Coronary artery (tissue), 2 donors: Measurements from ENCODE around the gene MICAL2.
"Not testable (repeated sequence)": the region's sequence is repeated elsewhere in the genome, so short reads cannot be mapped to it uniquely, and the experiment has no call there.

Experiments
- DNase-seq: peaks from one replicate; pipeline ENCODE4 v3.0.0-alpha.2; 2017; ENCODE audit warnings: low spot score
- H3K27ac ChIP-seq, 2 donors: fragments of 200-600 bp; sonication (generic); one replicate each; pipeline ENCODE4 v1.5.1; 2016 to 2019
- H3K4me3 ChIP-seq: fragments of 200-600 bp; sonication (generic); 2 replicates; pipeline ENCODE4 v1.5.1; 2016; ENCODE audit warnings: mild to moderate bottlenecking, moderate library complexity
- TF ChIP-seq, protein P1 (sequence below): fragments of 200-600 bp; sonication (generic); IDR thresholded peaks from one replicate; pipeline ENCODE4 v1.5.1; 2019; ENCODE audit warnings: antibody characterized with exemption

MICAL2 gene

GRCh38 chr11:12141283-12141682 lies 30.9 kb downstream of the MICAL2 start:
- H3K27ac ChIP-seq: peak overlapping the region; percentile 90 to 92
- TF ChIP-seq, protein P1, sequence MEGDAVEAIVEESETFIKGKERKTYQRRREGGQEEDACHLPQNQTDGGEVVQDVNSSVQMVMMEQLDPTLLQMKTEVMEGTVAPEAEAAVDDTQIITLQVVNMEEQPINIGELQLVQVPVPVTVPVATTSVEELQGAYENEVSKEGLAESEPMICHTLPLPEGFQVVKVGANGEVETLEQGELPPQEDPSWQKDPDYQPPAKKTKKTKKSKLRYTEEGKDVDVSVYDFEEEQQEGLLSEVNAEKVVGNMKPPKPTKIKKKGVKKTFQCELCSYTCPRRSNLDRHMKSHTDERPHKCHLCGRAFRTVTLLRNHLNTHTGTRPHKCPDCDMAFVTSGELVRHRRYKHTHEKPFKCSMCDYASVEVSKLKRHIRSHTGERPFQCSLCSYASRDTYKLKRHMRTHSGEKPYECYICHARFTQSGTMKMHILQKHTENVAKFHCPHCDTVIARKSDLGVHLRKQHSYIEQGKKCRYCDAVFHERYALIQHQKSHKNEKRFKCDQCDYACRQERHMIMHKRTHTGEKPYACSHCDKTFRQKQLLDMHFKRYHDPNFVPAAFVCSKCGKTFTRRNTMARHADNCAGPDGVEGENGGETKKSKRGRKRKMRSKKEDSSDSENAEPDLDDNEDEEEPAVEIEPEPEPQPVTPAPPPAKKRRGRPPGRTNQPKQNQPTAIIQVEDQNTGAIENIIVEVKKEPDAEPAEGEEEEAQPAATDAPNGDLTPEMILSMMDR: no peak
- DNase-seq: no peak
- H3K4me3 ChIP-seq: no peak overlapping the region

- TF ChIP-seq, protein P1: no peak
- Histone ChIP-seq H3K4me3 (no peak overlapping the region), H3K27ac (peak overlapping the region; percentile 90 to 92)
- DNase-seq: no peak
Observed at GRCh38 chr11:12142176-12142575, 31.8 kb downstream of the MICAL2 start.

- DNase-seq: no peak
- TF ChIP-seq, protein P1: no peak
- Histone ChIP-seq H3K27ac (peak overlapping the region; percentile 90 to 92), H3K4me3 (no peak overlapping the region)
Observed at GRCh38 chr11:12142909-12143308, 32.5 kb downstream of the MICAL2 start.

DNA sequence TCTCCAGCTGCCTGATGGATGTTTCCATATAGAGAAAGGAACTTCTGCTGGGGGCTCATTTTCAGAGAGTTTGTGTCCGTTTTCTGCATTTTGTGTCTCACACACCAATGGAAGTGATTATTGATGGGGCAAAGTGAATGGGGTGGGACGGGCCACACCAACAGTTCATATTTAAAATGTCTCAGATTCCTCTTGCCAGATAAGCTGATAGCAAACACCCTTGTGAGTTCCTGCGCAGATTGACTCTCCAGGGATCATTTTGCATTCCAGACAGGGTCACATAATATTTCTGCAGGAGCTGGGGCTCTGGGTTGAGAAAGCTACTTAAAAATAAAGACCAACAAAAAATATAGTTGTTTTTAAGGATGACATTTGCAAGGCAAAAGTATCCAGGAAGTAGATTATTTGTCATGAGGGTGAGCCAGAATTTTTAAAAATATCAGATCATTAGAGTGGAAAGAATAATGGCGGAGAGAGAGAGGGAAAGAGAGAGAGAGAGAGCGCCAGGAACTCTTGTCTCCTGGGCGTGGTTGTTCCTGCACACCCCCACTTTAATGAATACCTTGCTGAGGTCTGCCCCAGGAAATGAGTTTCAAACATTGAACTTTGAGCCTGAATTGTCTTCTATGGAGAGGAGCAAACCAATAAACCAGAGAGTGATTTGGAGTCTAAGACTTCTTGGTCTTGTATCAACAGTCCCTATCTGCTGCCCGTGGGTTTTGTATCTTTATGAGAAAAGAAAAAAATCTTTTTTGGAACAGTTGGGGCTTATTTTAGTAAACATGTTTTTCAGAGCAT lies 33.3 kb downstream of the MICAL2 start:
- peak overlapping the region; percentile 27 for H3K4me3 ChIP-seq
- TF ChIP-seq, protein P1: no peak
- no peak for DNase-seq
- peak overlapping the region; percentile 90 to 92 for H3K27ac ChIP-seq

DNA sequence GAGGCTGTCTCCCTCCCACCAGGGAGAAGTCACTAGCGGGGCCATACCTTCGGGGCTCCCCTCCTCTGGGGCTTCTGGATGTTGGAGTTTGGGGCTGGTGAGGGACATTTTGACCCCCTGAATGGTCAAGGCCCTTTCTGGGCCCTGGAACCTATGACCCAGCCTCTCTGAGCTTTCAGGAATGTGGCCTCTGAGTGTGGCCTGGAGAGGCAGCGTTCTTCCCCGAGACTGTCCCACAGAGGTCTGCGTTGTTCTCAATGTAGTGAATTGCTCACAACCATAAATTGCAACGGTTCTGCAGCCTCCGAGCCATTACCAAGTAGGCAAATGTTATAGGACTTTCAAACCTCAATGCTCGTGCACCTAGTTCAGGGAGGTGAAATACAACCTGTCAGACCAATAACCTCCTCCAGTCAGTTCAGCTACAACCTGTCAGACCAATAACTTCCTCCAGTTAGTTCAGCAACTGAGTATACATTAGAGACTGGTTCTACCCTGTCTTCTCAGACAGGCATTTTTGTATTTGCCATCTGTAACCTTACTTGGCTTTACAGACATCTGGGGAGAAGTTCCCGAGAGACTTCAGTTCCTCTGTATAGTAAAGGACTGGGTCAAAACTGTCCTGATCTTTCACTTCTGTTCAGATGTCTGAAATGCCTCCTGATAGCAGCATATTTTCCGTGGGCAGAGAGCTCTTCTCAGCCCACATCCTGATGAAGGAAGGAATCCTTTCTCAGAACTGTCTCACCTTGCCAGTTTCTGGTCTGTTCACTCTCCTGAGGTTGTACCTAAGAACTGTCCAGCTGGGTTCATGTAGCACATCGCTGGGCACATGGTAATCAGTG lies 34.2 kb downstream of the MICAL2 start:
- TF ChIP-seq, protein P1: no peak
- DNase-seq: no peak
- H3K27ac ChIP-seq: peak overlapping the region; percentile 90 to 92
- no peak overlapping the region for H3K4me3 ChIP-seq

GRCh38 chr11:12146678-12147077 lies 36.3 kb downstream of the MICAL2 start:
- not testable (repeated sequence) for H3K4me3 ChIP-seq, DNase-seq
- H3K27ac ChIP-seq: peak overlapping the region in 1 of 2 donors; percentile 48

GRCh38 chr11:12147827-12148226 lies 37.4 kb downstream of the MICAL2 start:
- Histone ChIP-seq H3K4me3 (no peak overlapping the region), H3K27ac (peak overlapping the region; percentile 32 to 77)
- DNase-seq: no peak
- TF ChIP-seq, protein P1: no peak
